HepG2 (cell line): Measurements from ENCODE around the gene EBF3. TPM values are rescaled to one million over a fixed set of nuclear protein-coding genes. Genes with fewer than 3 reads are reported as not detected.

Source experiments
- ATAC-seq: fragments of 200-7000 bp; cut with Tn5 transposase; 3 replicates; pipeline ENCODE4 v1.9.1; 2020; ENCODE audit warnings: mild to moderate bottlenecking, moderate library complexity
- BruUV-seq: library from RNA; stranded (reverse); fragments of 400-500 nt; replicated peaks from 2 replicates; lab custom pipeline; 2021; lab: Mats Ljungman, UMichigan
- CTCF ChIA-PET: fragments of 300-600 bp; formaldehyde crosslinking; extraction: SDS; loops from one replicate; lab custom pipeline; 2021; ENCODE audit warnings: low total read pairs, inconsistent platforms, low intra/inter-chr PET ratio; lab: Yijun Ruan, JAX
- POLR2A ChIA-PET: fragments of 350-600 bp; sonication (Branson Sonifier 250); formaldehyde crosslinking; loops from one replicate; lab custom pipeline; 2020; ENCODE audit warnings: antibody characterized with exemption, inconsistent platforms; lab: Yijun Ruan, JAX
- DNase-seq: peaks from one replicate; pipeline ENCODE4 v3.0.0-alpha.2; 2015; ENCODE audit warnings: low spot score
- FAIRE-seq: peaks from 3 replicates; lab custom pipeline; 2011; peaks lifted over from hg19 to GRCh38; lab: Jason Lieb, UNC
- H2AFZ ChIP-seq: one replicate; pipeline ENCODE4 v1.6.1; 2011; ENCODE audit warnings: low read length, inconsistent platforms
- H3K27ac ChIP-seq: fragments of 300-600 bp; 3 replicates; pipeline ENCODE4 v1.8.0; 2011; ENCODE audit warnings: mixed run types, mild to moderate bottlenecking, mixed read lengths, low read length, inconsistent platforms; ENCODE audit not compliant: insufficient read depth; ENCODE audit errors: extremely low read length
- H3K27me3 ChIP-seq, 2 experiments: fragments of 200-600 bp in 1 of 2; 2 replicates in 1 of 2; 3 replicates in 1 of 2; pipeline versions ENCODE4 v1.6.0 to v1.8.0; 2011; ENCODE audit warnings: low read length in 2 of 2, mild to moderate bottlenecking in 2 of 2, moderate library complexity in 2 of 2, inconsistent platforms in 1 of 2; ENCODE audit not compliant: insufficient read depth in 2 of 2, control insufficient read depth in 1 of 2
- H3K36me3 ChIP-seq, 2 experiments: fragments of 200-600 bp in 1 of 2; replicated peaks in 1 of 2; 2 replicates in 1 of 2; 3 replicates in 1 of 2; pipeline versions ENCODE4 v1.5.1 to v1.8.0; 2011; ENCODE audit warnings: low read length in 2 of 2, inconsistent platforms in 1 of 2; ENCODE audit not compliant: insufficient read depth in 2 of 2, control insufficient read depth in 1 of 2
- H3K4me1 ChIP-seq: 2 replicates; pipeline ENCODE4 v1.5.1; 2012; ENCODE audit warnings: low read length, inconsistent platforms; ENCODE audit not compliant: insufficient read depth
- H3K4me2 ChIP-seq: 2 replicates; pipeline ENCODE4 v1.6.0; 2011; ENCODE audit warnings: low read depth, low read length, inconsistent platforms
- H3K4me3 ChIP-seq, 3 experiments: fragments of 200-600 bp in 1 of 3; sonication (generic), shearing (Covaris generic) in 1 of 3; replicated peaks in 1 of 3; 2 replicates each; pipeline ENCODE4 v1.5.1; 2011 to 2016; ENCODE audit warnings: low read length in 3 of 3, inconsistent platforms in 2 of 3, low read depth in 2 of 3, mild to moderate bottlenecking in 2 of 3, control low read depth in 1 of 3, mixed read lengths in 1 of 3; ENCODE audit not compliant: insufficient read depth in 1 of 3
- H3K79me2 ChIP-seq: one replicate; pipeline ENCODE4 v1.6.1; 2011; ENCODE audit warnings: low read length, inconsistent platforms; ENCODE audit not compliant: insufficient read depth
- H3K9ac ChIP-seq: 2 replicates; pipeline ENCODE4 v1.6.0; 2011; ENCODE audit warnings: mild to moderate bottlenecking, low read depth, low read length, inconsistent platforms; ENCODE audit not compliant: insufficient read depth
- H3K9me3 ChIP-seq: 2 replicates; pipeline ENCODE4 v1.5.1; 2012; ENCODE audit warnings: mild to moderate bottlenecking, low read length
- H4K20me1 ChIP-seq: 2 replicates; pipeline ENCODE4 v1.6.0; 2011; ENCODE audit warnings: inconsistent platforms, mild to moderate bottlenecking, low read length, moderate library complexity; ENCODE audit not compliant: insufficient read depth
- FOXA1 ChIP-seq, 2 experiments: fragments of 450-650 bp in 1 of 2; sonication (generic) in 1 of 2; formaldehyde crosslinking in 1 of 2; IDR thresholded peaks; 2 replicates each; pipeline versions ENCODE4 v1.4.0 to v1.6.1; 2016 to 2020; ENCODE audit warnings: missing genetic modification reagents in 1 of 2
- HNRNPK ChIP-seq: fragments of 200-400 bp; formaldehyde crosslinking; IDR thresholded peaks from 2 replicates; pipeline ENCODE4 v1.6.1; 2018; ENCODE audit warnings: low read length, low read depth, moderate library complexity, mild to moderate bottlenecking; ENCODE audit not compliant: poor library complexity, severe bottlenecking
- HNRNPLL ChIP-seq: fragments of 200-400 bp; formaldehyde crosslinking; IDR thresholded peaks from 2 replicates; pipeline ENCODE4 v1.6.1; 2017; ENCODE audit warnings: mild to moderate bottlenecking, low read depth, low read length; ENCODE audit not compliant: poor library complexity, severe bottlenecking
- KLF9 ChIP-seq: IDR thresholded peaks from 2 replicates; pipeline ENCODE4 v1.6.1; 2016; ENCODE audit warnings: low read depth
- MTA1 ChIP-seq: sonication (generic); formaldehyde crosslinking; IDR thresholded peaks from 2 replicates; pipeline ENCODE4 v1.4.0; 2020; ENCODE audit warnings: missing genetic modification reagents, mild to moderate bottlenecking, borderline replicate concordance
- ONECUT2 ChIP-seq: sonication (generic); formaldehyde crosslinking; IDR thresholded peaks from 2 replicates; pipeline ENCODE4 v1.4.0; 2020; ENCODE audit warnings: missing genetic modification reagents
- PCBP2 ChIP-seq: fragments of 200-400 bp; formaldehyde crosslinking; optimal IDR thresholded peaks from 2 replicates; pipeline ENCODE3; 2018; ENCODE audit warnings: low read length, low read depth; ENCODE audit not compliant: poor library complexity, severe bottlenecking
- PHF20 ChIP-seq: sonication (generic); formaldehyde crosslinking; IDR thresholded peaks from 2 replicates; pipeline ENCODE4 v1.5.0; 2020; ENCODE audit warnings: mild to moderate bottlenecking, missing genetic modification reagents
- SMC3 ChIP-seq: IDR thresholded peaks from 2 replicates; pipeline ENCODE4 v1.6.1; 2011; ENCODE audit warnings: low read length, improper control_type of control experiment
- TCF7L2 ChIP-seq: IDR thresholded peaks from 2 replicates; pipeline ENCODE4 v1.6.1; 2011; ENCODE audit warnings: mild to moderate bottlenecking, low read depth, low read length, moderate library complexity
- ZFAT ChIP-seq: sonication (generic); formaldehyde crosslinking; conservative IDR thresholded peaks from 2 replicates; pipeline ENCODE4 v1.8.1; 2023; ENCODE audit warnings: missing genetic modification reagents, inconsistent platforms
- ZNF235 ChIP-seq: sonication (generic); formaldehyde crosslinking; IDR thresholded peaks from 2 replicates; pipeline ENCODE4 v1.8.1; 2023; ENCODE audit warnings: mild to moderate bottlenecking, missing genetic modification reagents, borderline replicate concordance
- ZNF354B ChIP-seq: sonication (generic); formaldehyde crosslinking; IDR thresholded peaks from 2 replicates; pipeline ENCODE4 v1.8.0; 2022; ENCODE audit warnings: mild to moderate bottlenecking, missing genetic modification reagents
- ZNF766 ChIP-seq: sonication (generic); formaldehyde crosslinking; IDR thresholded peaks from 2 replicates; pipeline ENCODE4 v1.5.0; 2020; ENCODE audit warnings: missing genetic modification reagents, borderline replicate concordance
- ZNF841 ChIP-seq: sonication (generic); formaldehyde crosslinking; IDR thresholded peaks from 2 replicates; pipeline ENCODE4 v1.8.1; 2023; ENCODE audit warnings: missing genetic modification reagents, borderline replicate concordance
- ZNF878 ChIP-seq: sonication (generic); formaldehyde crosslinking; IDR thresholded peaks from 2 replicates; pipeline ENCODE4 v1.8.1; 2023; ENCODE audit warnings: mild to moderate bottlenecking, missing genetic modification reagents, moderate library complexity
- ZSCAN31 ChIP-seq: sonication (generic); formaldehyde crosslinking; IDR thresholded peaks from 2 replicates; pipeline ENCODE4 v1.5.0; 2020; ENCODE audit warnings: low read depth, mild to moderate bottlenecking, missing genetic modification reagents
- WGBS: methylation state at CpG from one replicate; pipeline ENCODE4 v1.1.6; 2017; ENCODE audit warnings: low lambda C conversion rate; 5-methylcytosine and 5-hydroxymethylcytosine counted together
- in situ Hi-C: cut with HindIII; loops from 2 replicates; pipeline ENCODE4 v1.10.0; 2017; ENCODE audit warnings: low pct_unique_long_range_greater_than_20kb; ENCODE audit not compliant: extremely low pct_ligation_motif_present
- intact Hi-C: fragments of 100-400 bp; cut with micrococcal nuclease; formaldehyde crosslinking; loops from one replicate; pipeline ENCODE4 v1.10.0; 2022; ENCODE audit not compliant: unreplicated experiment
- polyA plus RNA-seq, 8 experiments: library from polyadenylated mRNA; depleted of rRNA in 3 of 8; stranded (reverse) in 7 of 8; unstranded in 1 of 8; fragments of >200 nt; fragmentation: Illumina TruSeq in 4 of 8; extraction: Trizol in 4 of 8; gene quantifications; 2 replicates each; pipeline versions ENCODE4 v1.2.1 to v1.2.3, GENCODE V29; 2011 to 2016; ENCODE audit warnings: low read depth in 4 of 8, missing spikeins in 1 of 8, mixed read lengths in 1 of 8; ENCODE audit not compliant: insufficient read depth in 1 of 8
- total RNA-seq, 5 experiments: library from RNA; depleted of rRNA; stranded (reverse); fragments of >200 nt; fragmentation: Illumina TruSeq; extraction: Trizol; gene quantifications; 2 replicates each; pipeline ENCODE4 v1.2.3, GENCODE V29; 2016; ENCODE audit warnings: low read depth in 1 of 5
- TF ChIP-seq, protein P1 (sequence below): IDR thresholded peaks from 2 replicates; pipeline ENCODE4 v1.6.1; 2016; ENCODE audit warnings: missing biosample characterization, missing genetic modification reagents, low read depth

Gene EBF3
- total and polyA plus RNA-seq, 2 of the 13 experiments (the other 11 are each of a cell fraction or from before 2014, with no cell fraction given) = not detected

DNA sequence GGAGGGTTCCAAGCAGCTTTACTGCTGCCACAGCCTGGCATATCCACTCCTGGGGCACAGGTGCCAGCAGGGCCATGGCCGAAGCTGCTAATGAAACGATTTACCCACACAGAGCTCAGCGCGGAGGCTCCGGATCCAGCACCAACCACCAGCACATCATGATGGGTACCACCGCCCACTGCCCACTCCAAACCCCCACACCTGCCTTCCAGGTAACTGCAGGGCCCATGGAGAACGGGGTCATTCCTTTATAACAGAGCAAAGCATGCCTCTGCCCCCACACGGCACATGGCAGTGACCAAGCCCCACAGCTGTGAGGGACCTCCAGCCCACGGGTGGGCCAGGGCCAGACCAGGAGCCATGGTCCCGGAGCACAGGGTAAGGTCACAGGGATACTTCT lies 53.2 kb downstream of the EBF3 start:
- Histone ChIP-seq H4K20me1 (no peaks in the 10 kb centered on the region), H3K27me3 (peaks cover 1 to 58% of the 10 kb centered on the region in 2 experiments), H3K9ac (no peak overlapping the region), H3K4me1 (no peaks in the 10 kb centered on the region), H3K4me3 (no peak overlapping the region)
- intact Hi-C loops = no loop called here
- no peak for DNase-seq
- CTCF ChIA-PET = no interaction called here
- TF ChIP-seq FOXA1 (IDR thresholded peaks at IDR 0.05) = no peak
- no peak for TF ChIP-seq FOXA1 (CRISPR knock-in tag; IDR thresholded peaks at IDR 0.05)
- TF ChIP-seq HNRNPLL = no peak
- no peak for TF ChIP-seq ZNF766 (CRISPR knock-in tag)
- no peak for TF ChIP-seq ZNF354B (CRISPR knock-in tag)
- no peak for TF ChIP-seq PHF20 (CRISPR knock-in tag)
- TF ChIP-seq MTA1 (CRISPR knock-in tag) = no peak
- TF ChIP-seq, all 625 proteins: peak for 0
- no peaks in the 10 kb centered on the region for H3K36me3 ChIP-seq
- POLR2A ChIA-PET = no interaction called here
- no peaks in the 10 kb centered on the region for H3K9me3 ChIP-seq
- 25% methylated on average over 6 of the region's 10 CpGs for WGBS
- ATAC-seq (no peak), FAIRE-seq (no peak)
- BruUV-seq = no TSS peak
- H3K79me2 ChIP-seq = no peaks in the 10 kb centered on the region
- in situ Hi-C loops = no loop called here
- no peak overlapping the region for H3K27ac ChIP-seq
- H2AFZ ChIP-seq = no peak overlapping the region
- no peak overlapping the region for H3K4me2 ChIP-seq

DNA sequence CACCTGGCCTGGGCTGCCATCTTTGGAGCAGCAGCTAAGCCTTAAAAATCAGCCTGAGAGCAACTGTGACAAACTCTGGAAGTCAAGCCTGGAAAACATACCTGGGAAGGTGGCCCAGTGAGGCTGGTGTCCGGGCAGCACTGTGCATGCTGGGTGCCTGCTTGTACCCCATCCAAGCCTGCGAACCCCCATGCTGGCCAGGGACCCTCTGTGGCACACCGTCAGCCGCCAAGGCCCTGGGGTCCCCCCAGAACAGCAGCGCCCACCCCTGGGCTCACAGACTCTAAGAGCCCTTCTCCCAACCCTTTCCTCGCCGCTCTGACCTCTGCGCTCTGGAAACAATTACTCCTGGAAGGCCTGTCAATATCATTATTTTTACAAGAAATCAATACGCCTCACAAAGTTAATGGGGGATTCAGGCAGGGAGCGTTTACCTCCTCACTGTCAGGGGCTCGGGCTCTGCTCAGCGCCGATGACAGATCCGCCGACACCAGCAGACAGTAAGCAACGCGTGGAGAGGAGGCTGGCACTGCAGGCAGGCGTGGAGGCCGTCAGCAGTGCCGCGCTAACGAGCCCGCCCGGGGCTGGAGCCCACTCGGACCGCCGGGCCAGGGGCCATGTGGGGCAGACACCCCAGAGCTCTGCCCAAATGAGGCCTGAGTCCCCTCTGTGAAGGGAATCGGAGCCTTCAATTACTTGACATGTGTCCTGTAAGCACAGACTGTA lies 54.4 kb downstream of the EBF3 start:
- DNase-seq (no peak), ATAC-seq (no peak), FAIRE-seq (no peak)
- no peak overlapping the region for H2AFZ ChIP-seq
- no peak overlapping the region for H3K4me2 ChIP-seq
- H3K27me3 ChIP-seq = peaks cover 3 to 56% of the 10 kb centered on the region in 2 experiments; a peak in 4 of 5 replicates
- no peak overlapping the region for H3K4me3 ChIP-seq
- intact Hi-C loops = no loop called here
- no peaks in the 10 kb centered on the region for H3K36me3 ChIP-seq
- ChIA-PET CTCF (no interaction called here), POLR2A (no interaction called here)
- no peaks in the 10 kb centered on the region for H3K79me2 ChIP-seq
- no peak overlapping the region for H3K9ac ChIP-seq
- H3K9me3 ChIP-seq = no peaks in the 10 kb centered on the region
- H4K20me1 ChIP-seq = no peaks in the 10 kb centered on the region
- 37% methylated on average over 12 of the region's 28 CpGs for WGBS
- no peaks in the 10 kb centered on the region for H3K4me1 ChIP-seq
- H3K27ac ChIP-seq = no peak overlapping the region
- no TSS peak for BruUV-seq
- in situ Hi-C loops = no loop called here
- TF ChIP-seq KLF9 (CRISPR knock-in tag) (no peak), SMC3 (no peak), ZNF841 (CRISPR knock-in tag) (no peak), ZFAT (CRISPR knock-in tag) (no peak), ONECUT2 (CRISPR knock-in tag) (no peak), HNRNPK (no peak), ZNF878 (CRISPR knock-in tag) (no peak), ZNF235 (CRISPR knock-in tag) (no peak), PCBP2 (no peak), ZSCAN31 (CRISPR knock-in tag) (no peak), TCF7L2 (no peak)
- TF ChIP-seq, protein P1, sequence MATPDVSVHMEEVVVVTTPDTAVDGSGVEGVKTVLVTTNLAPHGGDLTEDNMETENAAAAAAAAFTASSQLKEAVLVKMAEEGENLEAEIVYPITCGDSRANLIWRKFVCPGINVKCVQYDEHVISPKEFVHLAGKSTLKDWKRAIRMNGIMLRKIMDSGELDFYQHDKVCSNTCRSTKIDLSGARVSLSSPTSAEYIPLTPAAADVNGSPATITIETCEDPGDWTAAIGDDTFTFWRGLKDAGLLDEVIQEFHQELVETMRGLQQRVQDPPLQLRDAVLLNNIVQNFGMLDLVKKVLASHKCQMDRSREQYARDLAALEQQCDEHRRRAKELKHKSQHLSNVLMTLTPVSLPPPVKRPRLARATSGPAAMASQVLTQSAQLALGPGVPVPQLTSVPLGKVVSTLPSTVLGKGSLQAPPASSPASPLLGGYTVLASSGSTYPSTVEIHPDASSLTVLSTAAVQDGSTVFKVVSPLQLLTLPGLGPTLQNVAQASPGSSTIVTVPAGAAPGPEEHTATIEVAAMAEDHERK (CRISPR knock-in tag) = no peak
